ENCODE measurements around the gene CELA2A.
A peak's percentile ranks its signal among the peaks of the same experiment; 100 is the strongest.
"Not testable (repeated sequence)": the region's sequence is repeated elsewhere in the genome, so short reads cannot be mapped to it uniquely, and the experiment has no call there.

Gene CELA2A

DNA sequence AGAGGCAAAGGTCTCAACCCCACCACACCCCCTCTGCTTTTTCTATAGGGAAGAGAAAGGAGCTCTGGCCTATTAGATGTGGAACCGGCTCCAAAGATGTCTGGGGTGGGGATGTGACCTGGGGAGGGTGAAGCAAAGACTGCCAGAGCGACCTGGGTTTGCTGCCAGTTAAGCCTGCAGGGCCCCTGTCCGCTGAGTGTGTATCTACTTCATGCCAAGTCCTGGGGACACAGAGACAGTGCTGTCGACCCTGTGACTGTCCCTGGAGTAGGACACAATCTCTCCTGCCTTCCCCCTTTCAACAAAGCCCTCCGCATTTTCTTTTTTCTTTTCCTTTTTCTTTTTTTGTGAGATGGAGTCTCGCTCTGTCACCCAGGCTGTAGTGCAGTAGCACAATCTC, 25.9 kb downstream of the CELA2A start:
- not testable (repeated sequence) for DNase-seq; H3K4me1 Mint-ChIP-seq; ATAC-seq; H3K9me3 Mint-ChIP-seq; H3K27ac Mint-ChIP-seq; H3K4me3 Mint-ChIP-seq; H3K36me3 Mint-ChIP-seq (ENCODE audit: low read depth); H3K27me3 Mint-ChIP-seq

DNA sequence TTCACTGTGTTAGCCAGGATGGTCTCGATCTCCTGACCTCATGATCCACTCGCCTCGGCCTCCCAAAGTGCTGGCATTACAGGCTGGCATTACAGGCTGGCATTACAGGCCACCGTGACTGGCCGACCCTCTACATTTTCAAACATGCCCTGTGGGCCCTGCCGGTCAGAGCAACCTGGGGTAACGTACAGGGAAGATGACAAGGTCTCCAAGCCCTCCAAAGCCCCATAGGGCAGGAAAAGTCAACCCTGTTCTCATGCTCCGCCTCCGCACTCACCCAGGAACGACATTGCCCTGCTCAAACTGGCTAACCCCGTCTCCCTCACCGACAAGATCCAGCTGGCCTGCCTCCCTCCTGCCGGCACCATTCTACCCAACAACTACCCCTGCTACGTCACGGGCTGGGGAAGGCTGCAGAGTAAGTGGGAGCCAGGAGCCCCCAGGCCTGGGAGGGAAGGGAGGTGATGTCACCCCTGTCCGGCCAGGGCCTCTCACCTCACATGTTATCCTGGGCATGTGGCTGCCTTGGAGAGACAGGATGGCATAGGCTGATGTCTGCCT, 26.5 kb downstream of the CELA2A start:
- DNase-seq; H3K9me3 Mint-ChIP-seq; H3K36me3 Mint-ChIP-seq (ENCODE audit: low read depth); H3K4me1 Mint-ChIP-seq; H3K27me3 Mint-ChIP-seq; H3K27ac Mint-ChIP-seq; H3K4me3 Mint-ChIP-seq; ATAC-seq: not testable (repeated sequence)

DNA sequence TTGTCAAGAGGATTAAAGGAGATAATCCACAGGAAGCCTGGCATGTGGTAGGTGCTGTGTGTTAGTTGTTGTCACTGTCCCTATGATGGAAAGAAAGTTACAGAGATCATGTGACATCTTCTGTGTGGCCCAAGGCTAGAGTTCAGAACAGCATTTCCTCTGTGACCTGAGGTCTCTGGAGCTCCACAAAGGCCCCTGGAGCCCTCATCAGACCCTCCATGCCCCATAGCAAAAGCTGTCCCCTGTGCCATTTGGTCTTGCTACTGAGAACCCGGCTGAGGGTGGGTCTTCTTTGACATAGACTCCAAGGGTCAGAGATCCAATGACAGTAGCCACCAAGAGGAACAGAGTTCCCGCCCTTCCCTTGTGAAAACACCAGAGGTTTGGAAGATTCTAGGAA, 27.4 kb downstream of the CELA2A start:
- Mint-ChIP-seq H3K4me3 (no peak overlapping the region), H3K36me3 (ENCODE audit: low read depth) (peaks cover 3% of the 10 kb centered on the region), H3K27me3 (no peaks in the 10 kb centered on the region), H3K9me3 (no peaks in the 10 kb centered on the region), H3K4me1 (no peaks in the 10 kb centered on the region), H3K27ac (no peak overlapping the region)
- DNase-seq (no peak), ATAC-seq (no peak)

DNA sequence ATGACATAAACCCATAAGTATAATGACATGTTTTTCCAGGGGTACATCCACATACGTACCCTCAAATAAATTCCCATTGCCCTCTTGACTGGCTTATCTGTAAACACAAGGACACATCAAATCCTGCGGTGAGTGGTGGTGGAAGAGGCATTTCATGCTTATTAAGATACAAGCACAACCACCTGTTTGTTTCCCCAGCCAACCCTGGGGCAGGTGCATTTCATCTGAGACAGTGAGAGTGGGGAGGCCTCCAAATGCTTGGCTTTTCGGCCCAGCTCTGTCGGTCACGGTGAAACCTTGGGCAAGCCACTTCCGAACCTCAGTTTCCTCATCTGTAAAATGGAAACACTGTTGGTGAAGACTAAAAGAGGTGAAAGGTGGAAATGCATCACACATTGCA, 27.9 kb downstream of the CELA2A start:
- H3K27me3 Mint-ChIP-seq; H3K9me3 Mint-ChIP-seq; ATAC-seq; H3K4me3 Mint-ChIP-seq; DNase-seq; H3K27ac Mint-ChIP-seq; H3K4me1 Mint-ChIP-seq; H3K36me3 Mint-ChIP-seq (ENCODE audit: low read depth): not testable (repeated sequence)

DNA sequence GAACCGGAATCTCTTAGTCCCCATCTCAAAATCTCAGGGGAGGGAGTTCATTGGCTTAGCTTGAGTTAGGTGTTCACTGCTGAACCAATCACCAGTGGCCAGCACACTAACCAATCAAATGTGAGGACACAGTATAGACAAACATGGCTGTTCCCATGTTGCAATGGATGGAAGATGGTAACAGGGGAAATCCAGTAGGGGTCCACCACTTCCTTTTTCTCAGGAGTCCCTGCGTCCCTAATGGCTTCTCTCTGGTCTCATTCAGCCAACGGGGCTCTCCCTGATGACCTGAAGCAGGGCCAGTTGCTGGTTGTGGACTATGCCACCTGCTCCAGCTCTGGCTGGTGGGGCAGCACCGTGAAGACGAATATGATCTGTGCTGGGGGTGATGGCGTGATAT, 29.1 kb downstream of the CELA2A start:
- no peak for ATAC-seq
- DNase-seq, result no peak
- no peaks in the 10 kb centered on the region for H3K9me3 Mint-ChIP-seq
- no peak overlapping the region for H3K4me3 Mint-ChIP-seq
- no peaks in the 10 kb centered on the region for H3K4me1 Mint-ChIP-seq
- peaks cover 3% of the 10 kb centered on the region for H3K36me3 Mint-ChIP-seq (ENCODE audit: low read depth)
- no peak overlapping the region for H3K27ac Mint-ChIP-seq
- H3K27me3 Mint-ChIP-seq, result no peaks in the 10 kb centered on the region

DNA sequence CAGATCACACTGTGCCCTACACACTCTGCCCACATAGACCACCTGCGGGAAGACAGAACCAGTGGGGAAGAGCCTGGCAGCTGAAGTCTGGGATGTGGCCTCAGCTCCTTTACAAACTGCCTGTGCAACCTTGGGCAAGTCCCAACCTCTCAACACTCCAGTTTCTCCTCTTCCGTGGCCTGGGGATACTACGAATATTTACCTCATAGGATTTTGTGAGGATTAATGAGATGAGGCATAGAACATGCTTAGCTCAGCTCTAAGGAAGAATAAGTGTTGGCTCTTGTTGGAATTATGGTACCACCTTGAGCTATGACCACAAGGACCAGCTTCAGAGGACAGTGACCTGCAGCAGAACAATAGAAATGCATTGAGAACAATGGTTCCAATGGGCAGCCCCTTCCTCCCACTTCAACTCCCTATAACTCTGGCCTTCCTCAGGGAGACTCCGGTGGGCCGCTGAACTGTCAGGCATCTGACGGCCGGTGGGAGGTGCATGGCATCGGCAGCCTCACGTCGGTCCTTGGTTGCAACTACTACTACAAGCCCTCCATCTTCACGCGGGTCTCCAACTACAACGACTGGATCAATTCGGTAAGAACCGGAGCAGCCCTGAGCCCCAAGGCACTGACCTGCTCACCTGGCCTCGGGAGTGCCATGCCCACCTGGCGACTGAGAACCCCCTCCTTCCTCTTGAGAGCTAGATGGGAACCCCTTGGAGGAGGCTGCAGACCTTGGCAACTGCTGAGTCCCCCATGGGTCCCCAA, 30.5 kb downstream of the CELA2A start:
- not testable (repeated sequence) for H3K4me1 Mint-ChIP-seq; H3K27ac Mint-ChIP-seq; H3K9me3 Mint-ChIP-seq; DNase-seq; ATAC-seq; H3K27me3 Mint-ChIP-seq; H3K4me3 Mint-ChIP-seq; H3K36me3 Mint-ChIP-seq (ENCODE audit: low read depth)

DNA sequence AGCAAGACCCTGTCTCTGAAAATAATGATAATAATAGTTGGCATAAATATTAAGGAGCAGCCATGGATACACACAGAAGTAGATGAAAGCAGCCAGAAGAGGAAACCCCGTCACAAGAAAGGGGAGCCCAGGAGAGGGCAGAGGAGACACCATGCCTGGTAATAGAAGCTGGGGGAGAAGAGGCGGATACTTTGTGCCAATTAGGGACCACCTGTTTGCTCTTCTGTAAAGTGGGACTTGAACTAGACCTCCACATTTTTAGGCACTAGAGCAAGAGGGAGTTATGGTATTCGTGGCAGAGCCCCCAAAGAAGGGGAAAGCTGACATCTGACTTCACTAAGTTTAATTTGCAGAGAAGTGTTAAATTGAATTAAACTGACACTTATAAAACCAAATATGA, 31.8 kb downstream of the CELA2A start:
- ATAC-seq (no peak), DNase-seq (no peak)
- Mint-ChIP-seq H3K4me1 (peaks cover 2% of the 10 kb centered on the region), H3K27me3 (no peaks in the 10 kb centered on the region), H3K9me3 (no peaks in the 10 kb centered on the region), H3K36me3 (ENCODE audit: low read depth) (peaks cover 4% of the 10 kb centered on the region), H3K27ac (no peak overlapping the region), H3K4me3 (no peak overlapping the region)

DNA sequence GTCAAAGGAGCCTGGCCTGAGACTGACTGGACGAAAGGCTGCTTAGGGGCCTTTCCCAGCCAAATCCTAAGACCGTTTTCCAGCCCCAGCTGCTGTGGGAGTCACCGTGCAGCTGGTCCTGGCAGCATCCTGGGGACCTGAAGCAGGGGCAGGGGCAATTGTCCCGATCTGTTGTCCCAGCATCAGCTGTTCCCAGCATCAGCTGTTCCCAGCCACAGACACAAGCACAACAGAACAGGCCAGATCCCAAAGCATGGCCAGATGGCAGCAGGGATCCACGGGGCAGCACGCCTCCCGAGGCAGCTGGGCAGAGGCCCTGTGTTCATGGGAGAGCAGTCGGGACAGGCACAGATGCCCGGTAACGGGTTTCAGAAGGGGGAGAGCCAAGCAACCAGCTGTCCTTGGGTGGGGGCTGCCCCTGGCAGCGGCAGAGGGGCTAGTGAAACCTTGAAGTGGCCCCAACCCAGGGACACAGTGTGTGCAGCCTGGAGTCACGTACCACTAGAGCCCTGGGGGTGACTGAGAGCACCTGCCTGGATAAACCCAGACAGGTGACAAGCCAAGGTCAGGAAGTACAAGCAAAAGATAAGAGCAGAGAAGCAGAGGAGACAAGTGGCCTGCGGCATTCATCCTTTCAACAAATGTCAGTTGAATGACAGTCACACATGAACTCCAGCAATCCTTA, 32.7 kb downstream of the CELA2A start:
- ATAC-seq (no peak), DNase-seq (no peak)
- Mint-ChIP-seq H3K36me3 (ENCODE audit: low read depth) (peaks cover 4% of the 10 kb centered on the region), H3K4me1 (peaks cover 2% of the 10 kb centered on the region), H3K27me3 (no peaks in the 10 kb centered on the region), H3K27ac (no peak overlapping the region), H3K9me3 (no peaks in the 10 kb centered on the region), H3K4me3 (no peak overlapping the region)

DNA sequence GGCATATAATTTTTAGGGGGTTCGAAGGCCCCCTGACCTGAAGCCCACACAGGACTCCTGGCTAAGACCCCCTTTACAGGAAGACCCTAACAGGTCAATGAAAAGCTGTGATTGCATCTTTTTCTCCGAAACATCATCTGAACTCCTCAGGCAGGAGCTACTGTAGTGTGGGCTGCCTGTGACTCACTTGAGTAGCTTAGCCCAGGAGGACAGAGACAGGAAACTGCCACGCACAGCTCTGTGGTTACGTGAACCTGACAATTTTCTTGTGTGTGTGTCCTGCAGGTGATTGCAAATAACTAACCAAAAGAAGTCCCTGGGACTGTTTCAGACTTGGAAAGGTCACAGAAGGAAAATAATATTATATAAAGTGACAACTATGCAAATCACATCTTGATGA, 34.5 kb downstream of the CELA2A start:
- DNase-seq; H3K9me3 Mint-ChIP-seq; H3K27me3 Mint-ChIP-seq; H3K27ac Mint-ChIP-seq; H3K36me3 Mint-ChIP-seq (ENCODE audit: low read depth); H3K4me3 Mint-ChIP-seq; H3K4me1 Mint-ChIP-seq: not testable (repeated sequence)
- ATAC-seq, result peak; percentile 71

DNA sequence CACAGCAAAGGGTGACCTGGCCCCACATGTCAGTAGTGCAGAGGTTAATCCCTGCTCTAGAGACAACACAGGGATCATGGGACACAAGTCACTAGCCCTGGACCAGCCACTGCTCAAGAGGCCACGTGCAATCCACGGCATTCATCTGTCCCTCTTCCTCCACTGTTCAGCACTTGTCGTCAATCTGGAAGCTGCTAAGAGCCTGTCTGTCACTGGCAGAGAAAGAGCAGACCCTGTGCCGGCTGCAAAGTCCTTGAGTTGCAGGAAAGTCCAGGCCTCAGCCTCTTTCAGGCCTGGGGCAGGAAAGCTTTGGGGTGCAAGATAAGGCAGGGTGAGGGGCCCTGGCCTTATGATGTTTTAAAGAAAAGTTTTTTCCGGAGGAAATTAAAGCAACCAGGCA, 36.1 kb downstream of the CELA2A start:
- no peaks in the 10 kb centered on the region for H3K9me3 Mint-ChIP-seq
- ATAC-seq (no peak), DNase-seq (no peak)
- peaks cover 7% of the 10 kb centered on the region for H3K36me3 Mint-ChIP-seq (ENCODE audit: low read depth)
- H3K27me3 Mint-ChIP-seq, result no peaks in the 10 kb centered on the region
- no peak overlapping the region for H3K4me3 Mint-ChIP-seq
- no peak overlapping the region for H3K27ac Mint-ChIP-seq
- H3K4me1 Mint-ChIP-seq, result peaks cover 2% of the 10 kb centered on the region

DNA sequence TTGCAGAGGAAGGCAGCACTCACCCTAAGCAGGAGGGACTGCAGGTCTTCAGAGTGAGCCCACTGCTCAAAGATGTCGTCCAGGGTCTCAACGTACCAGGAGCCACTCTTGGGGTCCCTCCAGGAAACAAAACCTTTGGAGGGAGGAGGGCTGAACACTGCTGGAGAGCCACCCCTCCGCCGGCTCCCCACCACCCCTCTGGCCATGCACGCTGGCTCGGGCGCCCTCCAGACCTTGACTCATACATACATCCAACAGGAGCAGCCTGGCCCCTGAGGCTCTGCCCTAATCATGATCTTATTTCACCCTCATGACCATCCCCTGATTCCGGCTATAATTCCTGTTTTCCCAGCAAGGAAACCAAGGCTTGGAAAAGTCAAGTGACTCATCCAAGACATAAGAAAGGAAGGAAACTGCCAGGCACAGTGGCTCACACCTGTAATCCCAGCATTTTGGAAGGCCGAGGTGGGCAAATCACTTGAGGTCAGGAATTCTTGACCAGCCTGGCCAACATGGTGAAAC, 37.4 kb downstream of the CELA2A start:
- DNase-seq (no peak), ATAC-seq (no peak)
- Mint-ChIP-seq H3K9me3 (no peaks in the 10 kb centered on the region), H3K36me3 (ENCODE audit: low read depth) (peaks cover 10% of the 10 kb centered on the region), H3K4me3 (no peak overlapping the region), H3K4me1 (peaks cover 2% of the 10 kb centered on the region), H3K27me3 (no peaks in the 10 kb centered on the region), H3K27ac (no peak overlapping the region)

DNA sequence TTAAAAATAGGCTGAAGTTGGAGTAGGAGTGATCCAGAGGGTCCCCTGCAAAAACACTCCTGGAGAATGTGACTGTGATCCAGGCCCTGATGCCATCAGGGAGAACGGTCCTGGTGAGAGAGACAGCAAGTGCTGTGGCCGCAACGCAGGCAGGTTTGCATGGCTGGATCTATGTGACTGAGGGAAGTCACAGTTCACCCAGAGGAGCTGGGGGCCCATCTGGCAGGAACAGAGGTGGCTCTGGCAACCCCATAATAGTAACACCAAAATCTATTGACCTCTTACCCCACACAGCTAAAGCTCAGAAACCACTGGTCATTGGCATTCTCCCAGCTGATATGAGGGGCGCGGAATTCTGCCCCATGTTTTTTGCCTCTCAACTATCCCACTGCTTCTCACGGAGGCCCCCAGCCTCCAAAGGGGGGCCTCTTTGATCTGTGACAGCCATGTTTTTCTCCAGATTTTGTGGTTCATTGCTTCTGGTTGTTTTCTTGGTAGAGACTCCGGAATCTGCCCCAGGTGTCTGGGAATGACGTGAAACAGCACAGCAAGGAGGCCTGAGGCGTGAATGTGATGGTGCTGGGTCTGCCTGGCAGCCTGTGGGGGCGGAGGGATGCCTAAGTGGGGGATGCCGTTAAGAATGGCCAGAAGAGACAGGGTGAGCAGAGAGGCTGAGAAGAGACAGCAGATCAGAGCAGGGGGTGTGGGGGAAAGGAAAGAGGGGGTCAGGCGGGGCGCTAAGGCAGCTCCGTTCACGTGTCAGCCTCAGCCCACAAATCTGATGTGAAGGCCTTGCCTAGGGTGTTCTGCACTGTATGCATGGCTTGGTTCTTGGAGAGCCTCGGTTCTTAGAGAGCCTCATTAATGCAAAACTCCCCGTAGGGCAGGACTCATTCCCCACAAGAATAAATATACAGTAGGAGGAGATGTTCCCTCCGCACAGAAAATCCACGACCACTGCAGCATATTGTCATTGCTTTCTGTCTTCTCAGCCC, 43.9 kb downstream of the CELA2A start:
- Mint-ChIP-seq H3K36me3 (ENCODE audit: low read depth) (peaks cover 4% of the 10 kb centered on the region), H3K27ac (no peak overlapping the region)
- no peak for ATAC-seq

DNA sequence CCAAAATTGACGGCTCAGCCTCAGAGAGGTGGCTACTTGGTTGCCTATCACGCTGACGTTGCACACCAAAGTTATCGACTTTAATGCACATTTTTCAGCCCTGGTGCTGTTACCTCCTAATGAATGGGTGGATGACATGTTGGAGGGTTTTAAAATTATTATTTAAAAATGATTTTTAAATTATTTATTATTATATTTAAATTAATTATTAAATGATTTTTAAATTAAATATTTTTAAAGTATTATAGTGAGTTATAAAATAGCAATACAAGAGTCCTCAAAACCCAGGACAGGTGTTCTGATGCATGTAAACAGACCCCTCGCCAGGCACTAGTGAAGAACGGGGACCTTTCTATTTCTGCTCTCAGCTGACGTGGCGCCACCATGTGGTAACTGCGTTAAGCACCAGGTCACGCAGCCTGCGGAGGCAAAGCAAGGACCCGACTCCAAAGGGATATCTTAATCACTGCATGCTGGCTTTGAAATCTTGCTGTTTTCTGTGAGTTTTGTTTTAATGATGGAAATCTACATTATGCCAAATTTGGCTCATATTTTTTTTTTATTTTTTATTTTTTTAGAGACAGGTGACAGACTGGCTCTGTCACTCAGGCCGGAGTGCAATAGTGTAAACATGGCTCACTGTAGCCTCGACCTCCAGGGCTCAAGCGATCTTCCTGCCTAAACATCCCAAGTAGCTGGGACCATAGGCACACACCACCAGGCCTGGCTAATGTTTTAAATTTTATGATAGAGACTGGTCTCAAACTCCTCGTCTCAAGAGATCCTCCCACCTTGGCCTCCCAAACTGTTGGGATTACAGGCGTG, 44.9 kb downstream of the CELA2A start:
- Mint-ChIP-seq H3K9me3 (no peaks in the 10 kb centered on the region), H3K4me1 (no peaks in the 10 kb centered on the region), H3K36me3 (ENCODE audit: low read depth) (peaks cover 4% of the 10 kb centered on the region), H3K27me3 (no peaks in the 10 kb centered on the region), H3K27ac (no peak overlapping the region), H3K4me3 (no peak overlapping the region)
- DNase-seq (peak; percentile 68), ATAC-seq (peak; percentile 57)

More for the DNA sequence above, 43.9 kb downstream of the CELA2A start:
- Mint-ChIP-seq H3K9me3 (no peaks in the 10 kb centered on the region), H3K27me3 (no peaks in the 10 kb centered on the region), H3K4me3 (no peak overlapping the region), H3K4me1 (no peaks in the 10 kb centered on the region)
- no peak for DNase-seq
